Cerebellar cortex (tissue), 1 donor: Measurements from ENCODE around the gene SPTLC2.

Experiments
- DNase-seq: peaks from one replicate; pipeline ENCODE4 v3.0.0-alpha.2; 2015; ENCODE audit warnings: low spot score

SPTLC2 gene

GRCh38 chr14:77505031-77505430 lies 111.4 kb downstream of the SPTLC2 start:
- DNase-seq, result no peak

- DNase-seq, result no peak
Observed at GRCh38 chr14:77503138-77503537, 113.3 kb downstream of the SPTLC2 start.

DNA sequence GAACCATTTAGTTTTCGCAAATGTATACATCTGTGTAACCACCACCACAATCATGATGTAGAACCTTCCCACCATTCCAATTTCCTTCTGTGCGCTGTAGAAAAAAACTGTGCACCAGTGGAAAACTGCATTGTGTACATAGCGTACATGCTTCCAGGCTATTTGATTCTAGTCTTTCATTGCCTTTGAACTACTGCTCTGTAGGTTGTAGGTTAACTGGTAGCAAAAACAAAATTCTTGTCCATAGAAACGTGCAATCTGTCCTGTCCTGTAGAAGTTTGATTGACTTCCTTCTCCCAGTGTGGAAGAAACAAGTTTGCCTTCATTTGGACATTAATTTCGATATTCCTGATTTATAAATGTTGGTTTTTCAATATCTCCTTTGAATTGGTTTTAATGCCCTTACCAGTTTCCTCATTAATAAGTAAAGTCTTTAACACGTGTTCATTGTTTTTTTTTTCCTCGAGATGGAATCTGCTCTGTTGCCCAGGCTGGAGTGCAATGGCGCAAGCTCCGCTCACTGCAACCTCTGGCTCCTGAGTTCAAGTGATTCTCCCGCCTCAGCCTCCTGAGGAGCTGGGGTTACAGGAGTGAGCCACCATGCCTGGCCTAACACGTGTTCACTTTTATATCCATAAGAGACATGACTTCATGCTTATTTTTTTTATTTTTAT lies 114.2 kb downstream of the SPTLC2 start:
- no peak for DNase-seq

DNA sequence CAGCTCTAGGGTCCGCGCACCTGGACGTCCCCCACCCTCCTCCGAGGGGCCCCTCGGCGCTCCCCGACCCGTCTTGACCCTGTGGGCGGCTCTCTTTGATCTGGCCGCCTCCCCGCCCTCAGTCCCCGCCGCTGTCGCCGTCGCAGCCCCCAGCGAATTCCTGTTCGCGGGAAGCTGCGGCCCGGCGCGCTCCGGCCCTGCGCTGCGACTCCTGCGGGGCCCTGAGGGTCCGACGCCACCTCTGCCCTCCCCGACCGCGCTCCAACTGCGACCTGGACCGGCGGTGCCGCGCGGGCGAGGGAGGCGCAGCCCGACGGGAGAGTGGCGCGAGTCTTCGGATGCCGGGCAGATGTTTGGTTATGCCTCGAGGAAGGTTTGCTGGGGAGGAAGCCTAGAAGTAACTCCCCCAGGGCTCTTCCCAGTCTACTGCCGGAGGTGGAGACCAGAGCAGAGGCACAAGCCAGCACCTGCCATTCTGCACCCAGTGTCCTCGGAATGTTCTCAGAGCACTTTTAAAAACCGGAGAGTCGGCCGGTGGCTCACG lies 117.4 kb downstream of the SPTLC2 start:
- DNase-seq, result no peak

DNA sequence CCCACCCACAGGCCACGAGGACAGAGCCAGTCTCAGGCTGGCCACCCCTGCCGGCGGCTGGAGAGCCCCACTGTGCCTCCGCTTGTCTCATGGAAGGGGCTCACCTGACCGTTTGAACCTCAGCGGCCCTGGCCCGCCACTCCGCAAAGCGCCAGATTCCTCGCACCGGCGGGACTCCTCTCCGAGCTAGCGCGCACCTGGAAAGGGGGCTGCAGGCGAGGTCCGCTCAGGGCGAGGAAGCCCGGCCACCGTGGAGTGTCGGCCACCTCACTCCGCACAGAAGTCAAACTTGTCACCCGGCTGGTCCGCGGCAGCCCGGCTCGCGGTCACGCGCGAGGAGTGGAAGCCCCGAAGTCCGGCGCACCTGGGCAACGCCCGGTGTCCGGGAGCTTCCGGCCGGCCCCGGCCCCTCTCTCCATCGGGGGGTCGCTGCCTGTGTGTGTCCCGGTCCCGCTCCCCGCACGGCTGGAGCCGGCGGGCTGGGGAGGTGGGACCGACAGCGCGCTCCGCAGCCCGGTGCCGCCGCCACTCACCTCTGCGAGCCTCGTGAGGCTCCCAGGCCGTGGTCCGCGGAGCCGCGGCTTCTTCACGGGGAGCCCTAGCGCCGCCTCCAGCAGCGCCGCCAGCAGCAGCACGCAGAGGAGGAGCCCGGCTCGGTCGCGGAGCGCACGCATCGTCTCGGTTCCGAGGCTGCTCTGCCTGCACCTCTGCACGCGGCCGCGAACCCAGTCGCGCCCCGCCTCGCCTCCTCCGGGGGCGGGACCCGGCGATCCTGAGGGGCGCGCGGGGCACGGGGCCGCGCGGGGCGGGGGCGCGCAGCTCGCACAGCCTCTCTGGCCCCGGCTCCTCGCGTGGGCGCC lies 118.1 kb downstream of the SPTLC2 start, which contains the start of gene ISM2:
Gene ISM2, minus strand, starts transcription at position 697 of the 860 bp plus-strand sequence. Its CDS starts 23 bp downstream, at position 674.
- no peak for DNase-seq

DNA sequence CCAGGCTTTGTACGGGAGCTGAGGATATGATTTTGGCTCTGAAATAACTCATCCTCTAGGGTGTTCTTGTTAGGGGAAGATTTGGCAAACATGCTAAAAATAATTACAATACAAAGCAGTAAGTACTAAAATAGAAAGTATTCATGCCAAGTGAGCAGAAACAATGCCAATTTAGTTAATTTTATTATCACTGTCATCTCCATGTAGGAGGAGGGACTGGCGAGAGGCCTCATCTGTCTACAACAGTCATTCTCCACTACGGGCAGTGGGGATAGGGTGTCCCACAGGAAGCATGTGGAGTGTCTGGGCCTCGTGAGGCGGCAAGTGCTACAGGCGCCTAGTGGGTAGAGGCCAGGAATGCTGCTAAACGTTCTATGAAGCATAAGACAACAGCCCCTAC lies 121.1 kb downstream of the SPTLC2 start:
- no peak for DNase-seq

GRCh38 chr14:77491056-77491455 lies 125.4 kb downstream of the SPTLC2 start:
- no peak for DNase-seq

DNA sequence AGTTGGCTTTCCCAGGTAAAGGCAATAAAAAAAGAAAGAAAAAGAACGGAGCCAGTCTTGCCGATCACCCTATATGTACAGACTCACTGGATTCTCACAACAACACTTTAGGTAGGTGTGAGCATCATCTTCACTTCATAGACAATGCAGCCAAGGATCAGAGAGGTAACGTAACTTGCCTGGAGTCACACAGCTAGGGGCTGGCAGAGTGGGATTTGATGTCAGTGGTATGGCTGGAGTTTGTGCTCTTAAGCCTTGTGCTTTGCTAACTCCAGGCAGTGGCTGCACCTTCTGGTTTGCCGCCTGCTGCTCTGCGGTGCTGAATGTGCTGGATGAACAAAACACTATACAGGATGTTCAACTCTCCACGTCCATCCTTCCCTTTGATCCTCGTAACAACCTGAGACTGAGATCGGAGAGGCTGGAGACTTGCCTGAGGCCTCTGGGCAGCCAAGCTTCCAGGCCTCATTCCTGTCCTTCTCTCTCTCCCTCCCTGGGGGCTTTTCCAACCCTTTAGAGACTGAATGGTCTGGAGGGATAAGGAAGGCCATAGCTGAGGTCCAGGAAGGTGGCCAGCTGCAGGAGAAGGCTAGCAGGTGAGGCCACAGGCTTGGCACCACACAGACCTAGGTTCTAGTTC lies 126.0 kb downstream of the SPTLC2 start:
- DNase-seq, result no peak

GRCh38 chr14:77489041-77489440 lies 127.4 kb downstream of the SPTLC2 start:
- DNase-seq, result no peak

DNA sequence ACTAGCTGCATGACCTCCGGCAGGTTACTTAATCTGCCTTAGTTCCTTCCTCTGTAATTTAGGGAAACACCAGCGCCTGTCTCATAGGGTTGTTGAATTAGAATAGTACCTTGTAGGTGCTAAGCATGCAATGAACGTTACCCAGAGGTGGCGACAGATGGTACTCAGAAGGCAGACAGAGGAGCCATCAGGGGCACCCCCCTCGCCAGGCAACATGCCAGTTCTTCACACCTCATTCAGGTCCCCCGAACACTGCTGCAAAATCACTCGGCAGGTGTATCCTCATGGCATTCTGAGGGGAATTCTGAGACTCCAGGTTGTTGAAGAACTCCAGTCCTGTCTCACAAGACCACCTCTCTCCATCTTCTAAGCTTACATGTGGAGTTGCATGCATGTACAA lies 127.9 kb downstream of the SPTLC2 start:
- no peak for DNase-seq

DNA sequence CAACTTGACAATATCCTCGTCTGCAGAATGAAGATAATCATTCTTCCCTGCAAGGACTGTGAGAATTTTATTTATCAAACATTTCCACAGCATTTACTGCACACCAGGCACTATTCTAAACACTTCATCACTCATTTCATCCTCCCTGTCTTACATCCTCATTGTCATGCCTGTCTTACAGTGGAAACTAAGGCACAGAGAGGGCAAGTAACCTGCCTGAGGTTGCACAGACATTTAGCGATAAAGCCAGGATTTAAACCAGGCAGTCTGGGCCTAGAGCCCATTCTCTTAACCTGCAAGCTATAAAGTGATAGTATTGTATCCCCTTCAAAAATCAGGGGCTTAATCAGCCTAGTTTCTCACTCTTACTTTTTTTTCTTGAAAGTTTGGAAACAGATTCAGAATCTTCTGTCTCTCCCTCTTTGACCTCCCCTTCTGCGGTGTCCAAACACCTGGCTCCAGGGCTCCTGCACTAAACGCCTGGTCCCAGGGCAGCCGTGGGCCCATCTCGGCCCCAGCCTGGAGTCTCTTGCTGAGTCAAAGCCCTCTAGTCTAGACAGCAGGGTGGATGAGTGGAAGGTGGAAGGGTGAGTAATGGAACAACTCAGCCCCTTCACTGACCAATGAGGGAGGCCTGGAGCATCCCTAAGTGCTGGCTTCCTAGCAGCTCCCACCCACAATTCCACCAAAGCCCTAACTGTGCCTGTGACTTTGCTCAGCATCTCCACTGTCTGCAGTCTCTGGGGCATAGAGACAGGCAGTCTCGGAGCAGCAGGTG lies 130.3 kb downstream of the SPTLC2 start:
- no peak for DNase-seq

- no peak for DNase-seq
Observed at GRCh38 chr14:77485256-77485655, 131.2 kb downstream of the SPTLC2 start.

- no peak for DNase-seq
Observed at GRCh38 chr14:77482422-77482821, 134.0 kb downstream of the SPTLC2 start.

DNA sequence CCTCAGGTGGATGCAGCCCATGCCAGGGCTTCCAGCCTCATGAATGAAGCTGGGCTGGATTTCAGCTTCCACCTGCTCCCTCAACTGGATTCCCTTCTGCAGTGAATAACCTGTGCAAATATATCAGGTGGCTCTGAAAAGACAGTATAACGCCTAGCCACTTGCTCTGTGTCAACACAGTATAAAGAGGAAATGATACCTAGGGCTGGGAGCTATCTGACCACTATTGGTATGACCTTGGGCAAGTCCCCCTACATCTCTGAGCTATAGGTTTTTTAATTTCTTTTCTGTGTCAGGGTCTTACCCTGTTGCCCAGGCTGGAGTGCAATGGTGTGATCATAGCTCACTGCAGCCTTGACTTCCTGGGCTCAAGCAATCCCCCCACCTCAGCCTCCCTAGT lies 137.6 kb downstream of the SPTLC2 start:
- DNase-seq, result no peak

DNA sequence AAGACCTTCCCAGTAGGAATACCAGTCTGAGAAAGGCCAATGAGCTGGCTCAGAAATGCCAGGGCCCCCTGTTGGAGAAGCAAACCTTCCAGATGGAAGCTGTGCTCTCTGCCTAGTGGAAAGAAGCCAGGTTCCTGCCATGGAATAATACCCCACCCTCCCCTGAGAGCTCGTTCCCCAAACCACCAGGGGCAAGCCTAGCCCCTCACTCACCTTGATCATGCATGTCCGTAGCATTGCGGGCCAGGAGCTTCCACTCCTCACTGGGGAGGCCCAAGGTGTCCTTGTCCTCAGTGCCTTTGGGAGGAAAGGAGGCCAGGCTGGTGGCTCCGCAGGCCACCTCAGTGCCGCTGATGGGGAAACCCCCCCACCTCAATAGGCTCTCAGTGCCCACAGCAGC lies 138.4 kb downstream of the SPTLC2 start:
- DNase-seq, result no peak

- no peak for DNase-seq
Observed at GRCh38 chr14:77475432-77476115, 140.9 kb downstream of the SPTLC2 start.

DNA sequence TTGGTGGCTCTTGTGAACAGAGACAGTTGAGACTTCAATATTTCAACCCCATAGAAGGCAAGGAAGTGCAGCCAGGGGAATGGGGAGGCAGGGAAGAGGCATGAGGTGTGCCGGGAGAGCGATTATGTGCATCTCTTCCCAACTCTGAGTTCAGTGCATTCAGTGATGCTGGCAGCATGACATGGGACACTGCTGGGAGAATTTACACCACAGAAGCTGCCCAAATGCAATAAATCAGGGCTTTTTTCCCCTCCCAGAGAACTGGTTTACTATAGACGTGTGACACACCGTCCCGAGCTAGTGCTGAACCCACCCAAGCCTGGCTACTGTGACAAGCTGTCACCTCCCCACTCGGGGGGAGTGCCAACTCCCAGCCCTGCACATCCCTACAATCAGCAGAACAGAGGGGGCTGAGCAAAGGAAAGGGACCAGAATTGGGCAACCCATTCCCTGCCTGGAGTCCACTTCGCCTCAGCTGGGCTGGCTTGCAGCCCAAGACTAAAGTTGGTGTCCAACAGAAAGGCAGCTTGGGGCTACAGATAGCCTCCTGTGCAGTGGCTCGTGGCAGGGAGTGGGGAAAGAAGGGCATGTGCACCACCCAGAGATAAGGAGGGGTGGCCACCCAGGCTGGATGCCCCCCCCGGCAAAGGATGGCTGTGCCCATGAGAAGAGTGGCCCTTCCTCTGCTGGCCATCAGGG lies 141.8 kb downstream of the SPTLC2 start:
- no peak for DNase-seq

DNA sequence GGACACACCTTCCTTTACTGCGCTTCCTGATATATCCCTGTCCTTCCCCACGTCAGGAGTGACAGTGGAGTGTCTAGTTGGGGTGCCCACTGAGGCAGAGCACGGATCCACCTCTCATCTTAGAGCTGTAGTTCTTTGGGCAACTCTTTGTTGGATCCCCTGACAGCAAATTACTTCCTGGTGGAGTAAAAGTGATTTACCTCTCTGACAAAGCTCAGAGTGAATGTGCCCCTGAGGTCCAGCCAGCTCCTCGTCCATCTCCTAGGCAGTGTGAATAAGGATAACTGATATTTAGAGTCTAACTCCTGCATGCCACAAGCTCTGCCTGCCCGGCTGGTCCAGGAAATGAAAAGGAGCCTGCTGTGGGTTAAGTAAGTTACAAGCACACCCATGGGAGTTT lies 142.5 kb downstream of the SPTLC2 start:
- no peak for DNase-seq

DNA sequence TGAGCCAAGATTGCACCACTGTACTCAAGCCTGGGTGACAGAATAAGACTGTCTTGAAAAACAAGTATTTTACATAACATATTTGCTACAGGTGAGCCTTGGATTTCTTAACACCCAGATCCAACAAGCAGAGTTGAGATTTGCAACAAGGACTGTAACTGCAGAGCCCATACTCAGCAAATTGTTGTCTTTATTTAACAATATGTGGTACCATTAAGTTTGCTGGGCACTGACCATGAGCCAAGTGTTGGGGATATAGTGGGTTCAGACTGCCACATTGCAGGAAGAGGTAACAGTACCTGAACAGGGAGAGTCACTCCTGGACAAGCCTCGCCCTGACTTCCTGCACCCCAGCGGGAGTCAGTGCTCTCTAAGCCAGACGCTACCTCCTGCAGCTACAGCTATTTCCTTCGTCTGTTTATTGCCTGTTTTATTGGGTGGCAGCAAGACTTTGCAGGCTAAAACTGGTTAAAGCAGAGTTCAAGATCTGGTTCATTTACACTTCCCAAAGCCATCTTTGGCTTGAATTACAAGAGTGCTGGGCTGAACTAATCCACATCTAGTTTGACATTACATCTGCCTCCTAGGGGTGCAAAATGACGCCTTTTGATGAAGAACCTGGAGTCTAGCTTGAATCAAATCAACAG lies 146.1 kb downstream of the SPTLC2 start:
- DNase-seq, result no peak

- DNase-seq, result no peak
Observed at GRCh38 chr14:77469539-77469938, 146.9 kb downstream of the SPTLC2 start.
